Loucy (cell line): ENCODE results near the gene ANGPTL2.
A peak's percentile ranks its signal among the peaks of the same experiment; 100 is the strongest.

Experiments used
- H2AFZ ChIP-seq: fragments of 200-600 bp; sonication (generic); 2 replicates; pipeline ENCODE4 v1.6.0; 2016; ENCODE audit warnings: antibody characterized with exemption, mild to moderate bottlenecking, low read length, moderate library complexity
- H3F3A ChIP-seq: fragments of 200-600 bp; 2 replicates; pipeline ENCODE4 v1.6.0; 2016; ENCODE audit warnings: antibody characterized with exemption, low read depth, mild to moderate bottlenecking
- H3K27me3 ChIP-seq: fragments of 200-600 bp; sonication (generic); 2 replicates; pipeline ENCODE4 v1.6.1; 2014; ENCODE audit warnings: low read length, mild to moderate bottlenecking; ENCODE audit not compliant: insufficient read depth, poor library complexity, severe bottlenecking
- H3K36me3 ChIP-seq: fragments of 200-600 bp; sonication (generic); 2 replicates; pipeline ENCODE4 v1.6.1; 2016; ENCODE audit warnings: low read length; ENCODE audit not compliant: insufficient read depth
- H3K4me1 ChIP-seq: fragments of 200-600 bp; sonication (generic); 2 replicates; pipeline ENCODE4 v1.5.1; 2014; ENCODE audit warnings: low read length, mild to moderate bottlenecking; ENCODE audit not compliant: insufficient read depth, poor library complexity, severe bottlenecking
- H3K4me2 ChIP-seq: fragments of 200-600 bp; sonication (generic); 2 replicates; pipeline ENCODE4 v1.6.0; 2014; ENCODE audit warnings: antibody characterized with exemption, low read length, low read depth, mild to moderate bottlenecking; ENCODE audit not compliant: poor library complexity, severe bottlenecking
- H3K4me3 ChIP-seq: fragments of 200-600 bp; sonication (generic); 2 replicates; pipeline ENCODE4 v1.5.1; 2014; ENCODE audit warnings: low read length, mild to moderate bottlenecking, mixed read lengths; ENCODE audit not compliant: poor library complexity, severe bottlenecking
- H3K79me2 ChIP-seq: fragments of 200-600 bp; sonication (generic); 2 replicates; pipeline ENCODE4 v1.6.1; 2014; ENCODE audit warnings: low read length; ENCODE audit not compliant: insufficient read depth
- H3K9ac ChIP-seq: fragments of 200-600 bp; sonication (generic); 2 replicates; pipeline ENCODE4 v1.6.0; 2014; ENCODE audit warnings: mild to moderate bottlenecking, low read depth, low read length, moderate library complexity; ENCODE audit not compliant: poor library complexity, severe bottlenecking
- H3K9me2 ChIP-seq: fragments of 200-600 bp; sonication (generic); replicated peaks from 2 replicates; pipeline ENCODE4 v1.6.1; 2016; ENCODE audit warnings: low read depth, low read length, mixed read lengths
- H3K9me3 ChIP-seq: fragments of 200-600 bp; sonication (generic); 2 replicates; pipeline ENCODE4 v1.6.1; 2014; ENCODE audit warnings: mild to moderate bottlenecking, antibody characterized with exemption, low read length, low read depth; ENCODE audit not compliant: insufficient read depth
- H4K20me1 ChIP-seq: fragments of 200-600 bp; sonication (generic); 2 replicates; pipeline ENCODE4 v1.6.0; 2014; ENCODE audit warnings: antibody characterized with exemption, low read length, mild to moderate bottlenecking; ENCODE audit not compliant: insufficient read depth, poor library complexity, severe bottlenecking
- EZH2phosphoT487 ChIP-seq: fragments of 200-600 bp; IDR thresholded peaks from 2 replicates; pipeline ENCODE4 v1.6.1; 2018; ENCODE audit warnings: antibody characterized with exemption, mild to moderate bottlenecking, moderate library complexity, borderline replicate concordance
- TF ChIP-seq, protein P1 (sequence below): fragments of 200-600 bp; sonication (generic); conservative IDR thresholded peaks from 2 replicates; pipeline ENCODE4 v1.5.1; 2014; ENCODE audit warnings: mild to moderate bottlenecking, antibody characterized with exemption, low read length

The ANGPTL2 gene

DNA sequence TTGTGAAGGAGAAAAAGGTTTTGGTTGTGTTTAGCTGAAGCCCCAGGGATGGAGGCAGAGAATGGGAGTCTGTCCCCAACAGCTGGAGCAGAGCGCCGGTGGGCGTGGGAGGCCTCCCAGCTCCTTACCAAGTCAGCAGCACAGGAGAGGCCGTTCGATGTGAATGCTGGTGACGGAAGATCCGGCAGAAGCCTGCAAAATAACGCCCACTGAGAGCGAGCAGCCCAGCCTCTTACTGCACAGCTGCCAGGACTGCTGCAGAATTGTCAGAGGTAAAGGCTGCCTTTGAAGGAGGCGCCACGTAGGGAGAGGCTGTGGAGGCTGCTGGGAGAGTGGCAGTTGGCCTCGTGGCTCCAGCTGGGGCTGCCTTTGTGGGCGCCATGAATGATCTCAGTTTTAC, 26.2 kb downstream of the ANGPTL2 start:
- TF ChIP-seq, protein P1, sequence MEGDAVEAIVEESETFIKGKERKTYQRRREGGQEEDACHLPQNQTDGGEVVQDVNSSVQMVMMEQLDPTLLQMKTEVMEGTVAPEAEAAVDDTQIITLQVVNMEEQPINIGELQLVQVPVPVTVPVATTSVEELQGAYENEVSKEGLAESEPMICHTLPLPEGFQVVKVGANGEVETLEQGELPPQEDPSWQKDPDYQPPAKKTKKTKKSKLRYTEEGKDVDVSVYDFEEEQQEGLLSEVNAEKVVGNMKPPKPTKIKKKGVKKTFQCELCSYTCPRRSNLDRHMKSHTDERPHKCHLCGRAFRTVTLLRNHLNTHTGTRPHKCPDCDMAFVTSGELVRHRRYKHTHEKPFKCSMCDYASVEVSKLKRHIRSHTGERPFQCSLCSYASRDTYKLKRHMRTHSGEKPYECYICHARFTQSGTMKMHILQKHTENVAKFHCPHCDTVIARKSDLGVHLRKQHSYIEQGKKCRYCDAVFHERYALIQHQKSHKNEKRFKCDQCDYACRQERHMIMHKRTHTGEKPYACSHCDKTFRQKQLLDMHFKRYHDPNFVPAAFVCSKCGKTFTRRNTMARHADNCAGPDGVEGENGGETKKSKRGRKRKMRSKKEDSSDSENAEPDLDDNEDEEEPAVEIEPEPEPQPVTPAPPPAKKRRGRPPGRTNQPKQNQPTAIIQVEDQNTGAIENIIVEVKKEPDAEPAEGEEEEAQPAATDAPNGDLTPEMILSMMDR = no peak
- H3K36me3 ChIP-seq = no peaks in the 10 kb centered on the region
- no peak overlapping the region for H3K4me3 ChIP-seq
- no peaks in the 10 kb centered on the region for H3K27me3 ChIP-seq
- peaks cover 9% of the 10 kb centered on the region for H3K4me1 ChIP-seq
- H2AFZ ChIP-seq = no peak overlapping the region
- no peaks in the 10 kb centered on the region for H3K9me2 ChIP-seq
- H3K9me3 ChIP-seq = no peaks in the 10 kb centered on the region
- H3K9ac ChIP-seq = no peak overlapping the region
- no peaks in the 10 kb centered on the region for H3K79me2 ChIP-seq
- no peaks in the 10 kb centered on the region for H4K20me1 ChIP-seq
- peak overlapping the region; percentile 22 for H3K4me2 ChIP-seq
- no peaks in the 10 kb centered on the region for H3F3A ChIP-seq

DNA sequence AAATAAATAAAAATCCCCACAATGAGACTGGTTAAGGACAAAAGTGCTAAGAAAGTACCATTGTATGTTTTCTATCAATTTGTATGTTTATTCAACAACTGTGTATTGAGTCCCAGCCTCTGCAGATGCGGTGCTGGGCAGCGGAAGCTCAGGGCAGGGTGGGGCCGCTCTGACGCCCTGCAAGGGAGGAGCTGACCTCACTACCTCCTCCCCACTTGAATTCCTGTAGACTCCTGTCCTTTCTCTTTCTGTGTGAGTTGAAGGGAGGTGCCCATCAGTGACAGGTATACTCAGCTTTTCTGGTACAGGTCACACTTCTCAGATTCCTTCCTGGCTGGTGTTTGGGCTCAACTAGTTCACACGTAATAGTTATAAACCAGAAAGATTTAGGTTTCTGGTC, 27.0 kb downstream of the ANGPTL2 start:
- Histone ChIP-seq H3K4me3 (no peak overlapping the region), H3F3A (no peaks in the 10 kb centered on the region), H3K79me2 (no peaks in the 10 kb centered on the region), H3K4me2 (no peak overlapping the region), H4K20me1 (no peaks in the 10 kb centered on the region), H3K4me1 (peaks cover 9% of the 10 kb centered on the region), H3K9ac (no peak overlapping the region), H2AFZ (no peak overlapping the region), H3K9me3 (no peaks in the 10 kb centered on the region), H3K9me2 (no peaks in the 10 kb centered on the region), H3K27me3 (no peaks in the 10 kb centered on the region), H3K36me3 (no peaks in the 10 kb centered on the region)
- TF ChIP-seq EZH2phosphoT487 = no peak
- TF ChIP-seq, protein P1 = no peak

DNA sequence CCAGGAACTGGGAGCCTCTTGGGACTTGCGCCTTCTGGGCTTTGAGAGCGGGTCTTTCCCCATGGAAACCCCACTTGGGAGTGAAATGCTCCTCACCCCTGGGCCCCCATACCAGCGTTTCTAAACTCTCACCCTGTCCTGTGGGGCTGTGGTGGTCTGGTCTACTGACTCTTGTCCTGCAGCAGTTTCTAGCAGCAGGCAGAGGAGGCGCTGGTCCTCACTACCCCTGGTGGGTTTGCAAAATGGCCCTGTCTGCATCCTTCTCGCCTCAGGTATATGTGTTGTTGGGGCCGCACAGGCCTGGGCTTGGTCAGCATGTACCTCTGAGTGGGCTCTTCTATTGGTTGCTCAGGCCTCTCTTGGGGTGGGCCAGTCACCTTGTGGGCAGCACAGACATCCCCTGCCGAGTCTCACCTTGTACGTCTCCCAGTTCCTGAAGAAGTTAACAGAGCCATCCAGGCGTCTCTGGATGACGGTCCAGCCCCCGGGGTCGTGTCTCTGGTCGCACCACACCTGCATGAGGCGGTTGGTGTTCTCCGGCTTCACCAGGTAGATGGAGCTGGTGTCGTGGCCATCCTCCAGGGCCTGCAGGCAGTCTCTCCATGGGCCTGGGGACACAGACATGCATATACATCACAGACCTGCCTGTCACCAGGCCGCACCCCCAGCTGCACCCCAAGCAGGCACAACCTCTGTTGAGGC, 29.0 kb downstream of the ANGPTL2 start:
- no peak overlapping the region for H3K4me2 ChIP-seq
- no peak overlapping the region for H2AFZ ChIP-seq
- H3K36me3 ChIP-seq = no peaks in the 10 kb centered on the region
- H3K9me2 ChIP-seq = no peaks in the 10 kb centered on the region
- no peaks in the 10 kb centered on the region for H3K9me3 ChIP-seq
- H3F3A ChIP-seq = no peaks in the 10 kb centered on the region
- H4K20me1 ChIP-seq = no peaks in the 10 kb centered on the region
- peaks cover 9% of the 10 kb centered on the region for H3K4me1 ChIP-seq
- H3K4me3 ChIP-seq = no peak overlapping the region
- H3K79me2 ChIP-seq = no peaks in the 10 kb centered on the region
- no peak for TF ChIP-seq EZH2phosphoT487
- TF ChIP-seq, protein P1 = no peak; the same call in 1 of the 2 replicates
- H3K27me3 ChIP-seq = no peaks in the 10 kb centered on the region
- H3K9ac ChIP-seq = no peak overlapping the region
